A549 treated with CpdA at 1 μM for 4 hours (cell line): ENCODE data around the gene EN2. TPM values are rescaled to one million over a fixed set of nuclear protein-coding genes. Genes with fewer than 3 reads are reported as not detected.

Experiments
- total RNA-seq: library from RNA; stranded (reverse); fragments of 200-300 nt; extraction: Qiagen RNA extraction; gene quantifications from 5 replicates; pipeline ENCODE4 v1.2.3, GENCODE V29; 2022; ENCODE audit warnings: low read depth

EN2 gene
- 0.54 to 1.1 TPM (median 0.93 TPM) in 5 replicates for total RNA-seq

GRCh38 chr7:155458111-155458877 is at the start of gene EN2:
Gene EN2, plus strand, starts transcription at chr7:155458129. Its CDS starts 249 bp downstream, at chr7:155458378.

Other genes with a start within 250 kb of the EN2 start
- 19.3 to 24.8 TPM (median 22.1 TPM) in 5 replicates for gene INSIG1, start 160.3 kb upstream of the EN2 start, total RNA-seq
- gene CNPY1, start 88.4 kb downstream of the EN2 start, total RNA-seq = not detected in 5 replicates
- 21.7 to 32.0 TPM (median 26.8 TPM) in 5 replicates for gene RBM33, start 186.5 kb downstream of the EN2 start, total RNA-seq